ENCODE measurements around the gene QRFP.

- no peak for TF ChIP-seq CTCF (conservative IDR thresholded peaks at IDR 0.05 in 1 of 2, IDR thresholded peaks at IDR 0.05 in 1 of 2; ENCODE audit: low read depth in 1 of 2, low read length in 2 of 2)
- TF ChIP-seq EZH2 (IDR thresholded peaks at IDR 0.05; ENCODE audit: low read length, missing control alignments), result no peak
These were observed 35.1 kb upstream of the QRFP start for GRCh38 chr9:130931508-130932254.

Data from fibroblast of lung (primary cell).